SHP77 (cell line): Measurements from ENCODE around the gene ZC3H12D.
"Not testable (repeated sequence)": the region's sequence is repeated elsewhere in the genome, so short reads cannot be mapped to it uniquely, and the experiment has no call there.

Experiments
- DNase-seq, 2 experiments: peaks; one replicate each; lab custom pipeline; 2025; lab: John Stamatoyannopoulos, UW

The ZC3H12D gene

DNA sequence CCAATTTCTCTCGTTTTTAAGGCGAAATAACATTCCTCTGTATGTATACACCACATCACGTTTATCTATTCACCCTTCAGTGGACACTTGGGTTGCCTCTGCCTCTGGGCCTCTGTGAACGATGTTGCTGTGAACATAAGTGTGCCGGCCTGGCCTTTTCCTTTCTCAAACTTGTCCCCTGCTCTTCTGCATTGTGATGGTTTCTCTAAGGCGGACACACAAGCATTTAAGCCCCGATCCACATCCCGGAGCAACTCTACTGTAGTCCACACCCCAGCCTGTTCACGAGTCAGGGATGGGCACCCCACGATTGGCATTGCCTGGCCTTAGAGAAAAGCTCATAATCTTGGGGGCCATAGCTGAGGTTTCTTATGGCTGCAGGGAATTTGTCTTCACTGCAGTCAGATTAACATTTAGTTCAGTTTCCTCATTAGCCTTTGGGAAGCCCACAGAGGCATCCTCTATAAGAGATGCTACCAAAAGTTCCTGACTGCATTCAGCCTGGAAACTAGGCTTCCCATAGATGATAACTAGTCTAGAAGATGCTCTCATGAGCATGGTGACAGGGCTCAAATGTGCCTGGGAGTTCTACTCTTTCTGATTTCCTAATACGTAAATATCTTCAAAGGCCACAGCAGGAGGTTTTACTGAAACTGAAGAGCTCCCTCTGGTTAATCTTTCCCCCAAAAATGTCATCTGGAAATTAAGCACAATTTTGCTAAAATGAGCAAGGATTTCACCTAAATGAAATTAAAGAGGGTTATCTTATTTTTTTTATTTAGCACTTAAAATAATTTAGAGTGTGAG, 762 bp downstream of the ZC3H12D start:
- DNase-seq: no peak

DNA sequence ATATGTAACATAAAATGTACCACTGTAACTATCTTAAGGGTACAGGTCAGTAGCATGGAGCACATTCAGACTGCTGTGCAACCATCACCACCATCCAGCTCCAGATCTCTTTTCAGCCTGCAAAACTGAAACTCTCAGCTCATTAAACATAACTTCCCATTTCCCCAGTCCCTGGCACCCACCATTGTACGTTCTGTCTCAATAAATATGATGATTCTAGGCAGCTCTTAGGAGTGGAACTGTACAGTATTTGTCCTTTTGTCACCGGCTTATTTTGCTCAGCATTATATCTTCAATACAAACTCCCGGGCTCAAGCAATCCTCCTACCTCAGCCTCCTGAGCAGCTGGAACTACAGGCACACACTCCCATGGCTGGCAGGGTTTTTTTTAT, 1.5 kb downstream of the ZC3H12D start:
- DNase-seq: no peak

- no peak for DNase-seq
Observed at GRCh38 chr6:149482545-149483333, 2.1 kb downstream of the ZC3H12D start.

- no peak for DNase-seq
Observed at GRCh38 chr6:149480502-149481280, 4.1 kb downstream of the ZC3H12D start.

DNA sequence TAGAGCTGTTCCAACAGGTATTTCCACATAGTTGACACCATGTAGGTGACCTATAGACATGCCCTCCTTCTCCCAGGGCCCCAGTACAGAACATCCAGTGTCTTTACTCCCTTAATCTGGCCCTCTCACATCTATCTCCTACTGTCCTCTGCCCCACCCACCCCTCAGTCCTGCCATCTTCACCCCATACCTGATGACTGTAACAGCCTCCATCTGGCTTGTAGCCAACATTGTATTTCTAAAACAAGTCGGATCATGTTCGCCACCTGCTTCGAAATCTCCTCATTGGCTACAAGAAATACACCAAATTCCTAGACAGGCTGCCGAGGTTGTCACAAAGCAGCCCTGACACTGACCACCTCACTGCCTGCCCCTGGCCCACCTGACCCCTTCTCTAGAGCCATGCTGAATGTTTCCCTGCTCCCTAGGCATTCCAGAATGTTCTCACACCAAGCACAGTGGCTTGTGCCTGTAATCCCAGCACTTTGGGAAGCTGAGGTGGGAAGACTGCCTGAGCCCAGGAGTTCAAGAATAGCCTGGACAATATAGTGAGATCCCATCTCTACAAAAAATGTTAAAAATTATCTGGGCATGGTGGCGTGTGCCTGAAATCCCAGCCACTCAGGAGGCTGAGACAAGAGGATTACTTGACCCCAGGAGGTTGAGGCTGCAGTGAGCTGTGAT, 6.0 kb downstream of the ZC3H12D start:
- DNase-seq: no peak

DNA sequence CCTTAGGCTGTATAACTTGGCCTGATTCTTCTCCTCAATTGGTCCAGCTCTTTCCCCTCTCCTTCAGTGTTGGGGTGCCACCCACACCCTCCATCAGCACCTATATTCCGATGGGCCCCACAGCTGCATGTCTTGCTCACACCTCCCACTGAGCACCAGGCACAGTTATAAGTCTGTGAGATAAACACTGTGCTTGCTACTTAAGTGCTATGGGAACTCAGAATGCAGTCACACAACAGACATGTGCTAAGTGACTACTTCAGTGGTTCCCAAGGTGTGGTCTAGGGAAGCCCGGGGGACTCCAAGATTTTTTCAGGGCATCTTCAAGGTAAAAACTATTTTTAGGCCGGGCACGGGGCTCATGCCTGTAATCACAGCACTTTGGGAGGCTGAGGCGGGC, 7.3 kb downstream of the ZC3H12D start:
- DNase-seq: no peak

- DNase-seq: no peak
Observed at GRCh38 chr6:149476789-149477455, 7.9 kb downstream of the ZC3H12D start.

DNA sequence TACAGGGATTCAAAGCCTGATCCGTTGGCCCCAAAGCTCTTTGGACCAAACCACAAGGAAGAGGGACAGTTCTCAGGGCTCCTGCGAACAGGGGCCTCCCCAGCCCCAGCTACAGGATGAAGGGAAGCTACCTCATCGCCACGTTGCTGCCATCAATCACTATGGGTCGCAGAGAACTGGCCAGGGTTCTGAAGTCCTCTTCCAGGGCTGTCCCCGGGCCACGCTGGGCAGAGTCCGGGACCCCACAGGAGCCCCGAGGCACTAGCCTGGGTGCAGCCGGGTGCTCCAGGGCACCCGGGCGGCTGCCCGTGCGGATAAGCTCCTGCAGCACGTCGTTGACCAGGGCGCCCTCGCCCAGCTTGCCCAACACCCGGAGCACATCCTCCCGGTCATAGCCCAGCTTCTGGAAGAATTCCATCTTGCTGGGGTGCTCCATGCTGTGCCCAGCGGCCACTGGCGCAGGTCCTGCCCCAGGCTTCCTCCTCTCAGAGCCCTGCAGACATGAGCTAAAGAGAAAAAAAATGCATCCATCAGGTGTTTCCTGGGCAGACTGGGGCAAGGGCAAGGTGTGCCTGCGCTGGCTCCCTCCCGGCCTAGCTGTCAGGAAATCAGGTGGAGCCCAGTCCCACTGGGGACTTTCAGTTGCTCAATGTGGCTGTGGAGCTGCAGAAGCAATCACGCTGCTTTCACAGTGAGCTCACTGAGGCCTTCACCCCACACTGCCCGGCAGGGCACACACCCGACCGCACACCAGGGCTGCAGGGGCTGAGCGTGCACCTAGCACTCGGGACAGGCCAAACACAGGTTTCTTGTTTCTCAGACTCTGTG, 10.5 kb downstream of the ZC3H12D start:
- no peak for DNase-seq

GRCh38 chr6:149473080-149474052, 11.4 kb downstream of the ZC3H12D start:
- DNase-seq: no peak

DNA sequence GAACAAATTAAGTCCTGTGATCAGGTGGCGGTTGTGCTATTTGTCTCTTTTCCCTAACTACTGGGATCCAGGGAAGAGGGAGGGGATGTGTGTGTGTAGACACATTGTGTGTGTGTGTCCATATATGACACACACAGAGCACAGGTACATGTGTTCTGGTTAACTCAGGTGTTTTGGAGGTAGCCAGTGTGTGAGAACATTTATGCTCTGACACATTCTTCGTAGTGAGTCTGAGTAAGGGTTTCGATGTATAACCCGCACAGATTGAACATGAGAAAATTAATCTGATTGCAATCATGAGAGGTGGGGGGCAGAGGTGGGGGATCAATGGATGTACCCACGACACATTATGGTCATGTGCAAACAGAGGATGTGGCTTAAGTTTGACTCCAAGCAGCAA, 12.6 kb downstream of the ZC3H12D start:
- DNase-seq: no peak

- DNase-seq: no peak
Observed at GRCh38 chr6:149471801-149472200, 13.0 kb downstream of the ZC3H12D start.

DNA sequence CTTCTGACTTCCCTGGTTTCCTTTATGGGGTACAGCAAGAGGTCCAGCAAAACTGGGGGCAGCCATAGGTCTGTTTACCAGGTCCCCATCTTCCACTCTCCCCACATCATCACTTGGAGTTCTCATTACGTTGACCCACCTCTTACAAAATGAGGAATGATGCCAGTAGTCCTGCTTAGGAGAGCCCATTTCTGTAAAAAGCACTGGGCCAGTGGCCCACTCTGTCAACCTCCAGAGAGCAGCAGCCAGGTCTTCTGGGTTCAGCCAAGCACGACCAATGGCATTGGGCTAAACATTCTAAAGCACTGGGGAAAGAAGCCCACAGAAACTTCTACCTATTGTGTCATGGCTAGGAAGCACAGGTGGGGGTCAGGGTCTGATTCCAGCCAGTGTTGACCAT, 13.9 kb downstream of the ZC3H12D start:
- DNase-seq: no peak

GRCh38 chr6:149468179-149468578, 16.6 kb downstream of the ZC3H12D start:
- no peak for DNase-seq

- no peak for DNase-seq
Observed at GRCh38 chr6:149467265-149467664, 17.5 kb downstream of the ZC3H12D start.

- DNase-seq: no peak
Observed at GRCh38 chr6:149464411-149464810, 20.4 kb downstream of the ZC3H12D start.

GRCh38 chr6:149463781-149464180, 21.0 kb downstream of the ZC3H12D start:
- DNase-seq: no peak

GRCh38 chr6:149462712-149463111, 22.1 kb downstream of the ZC3H12D start:
- DNase-seq: not testable (repeated sequence)

- no peak for DNase-seq
Observed at GRCh38 chr6:149461670-149462069, 23.1 kb downstream of the ZC3H12D start.

DNA sequence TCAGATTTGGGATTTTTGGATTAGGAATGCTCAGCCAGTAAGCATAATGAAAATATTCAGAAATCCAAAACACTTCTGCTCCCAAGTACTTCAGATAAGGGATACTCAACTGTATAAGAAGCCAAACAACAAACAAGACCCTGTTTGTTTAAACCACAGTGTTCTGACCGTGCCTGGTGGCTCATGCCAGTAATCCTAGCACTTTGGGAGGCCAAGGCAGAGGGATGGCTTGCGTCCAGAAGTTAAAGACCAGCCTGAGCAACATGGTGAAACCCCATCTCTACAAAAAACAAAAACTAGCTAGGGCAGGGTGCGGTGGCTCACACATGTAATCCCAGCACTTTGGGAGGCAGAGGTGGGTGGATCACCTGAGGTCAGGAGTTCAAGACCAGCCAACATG, 24.6 kb downstream of the ZC3H12D start:
- DNase-seq: not testable (repeated sequence)
